ENCODE measurements around the gene GMFB. TPM values are rescaled to one million over a fixed set of nuclear protein-coding genes. Genes with fewer than 3 reads are reported as not detected.
"Not testable (repeated sequence)": the region's sequence is repeated elsewhere in the genome, so short reads cannot be mapped to it uniquely, and the experiment has no call there.

GMFB gene
- total and polyA plus RNA-seq, 2 experiments from 2014 or later = 26.7 to 38.1 TPM

DNA sequence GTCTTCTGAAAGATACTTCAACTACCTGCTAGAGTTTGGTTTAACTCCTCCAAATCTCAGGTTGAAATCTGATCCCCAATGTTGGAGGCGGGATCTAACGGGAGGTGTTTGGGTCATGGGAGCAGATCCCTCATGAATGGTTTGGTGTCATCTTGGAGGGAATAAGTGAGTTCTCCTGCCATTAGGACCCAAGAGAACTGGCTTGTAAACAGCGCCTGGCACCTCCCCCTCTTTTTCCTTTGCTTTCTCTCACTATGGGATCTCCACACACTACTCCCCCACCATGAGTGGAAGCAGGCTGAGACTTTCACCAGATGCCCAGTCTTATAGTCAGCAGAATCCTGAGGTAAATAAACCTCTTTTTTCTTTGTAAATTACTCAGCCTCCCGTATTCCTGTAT, 50.1 kb downstream of the GMFB start:
- DNase-seq (ENCODE audit: low read depth in 1 of 2, low spot score in 1 of 2) = no peak
- H3K27me3 ChIP-seq = no peaks in the 10 kb centered on the region
- peak overlapping the region; percentile 13 for H3K27ac ChIP-seq
- peaks cover 10% of the 10 kb centered on the region for H3K4me1 ChIP-seq (ENCODE audit: low read depth)
- TF ChIP-seq, protein P1, sequence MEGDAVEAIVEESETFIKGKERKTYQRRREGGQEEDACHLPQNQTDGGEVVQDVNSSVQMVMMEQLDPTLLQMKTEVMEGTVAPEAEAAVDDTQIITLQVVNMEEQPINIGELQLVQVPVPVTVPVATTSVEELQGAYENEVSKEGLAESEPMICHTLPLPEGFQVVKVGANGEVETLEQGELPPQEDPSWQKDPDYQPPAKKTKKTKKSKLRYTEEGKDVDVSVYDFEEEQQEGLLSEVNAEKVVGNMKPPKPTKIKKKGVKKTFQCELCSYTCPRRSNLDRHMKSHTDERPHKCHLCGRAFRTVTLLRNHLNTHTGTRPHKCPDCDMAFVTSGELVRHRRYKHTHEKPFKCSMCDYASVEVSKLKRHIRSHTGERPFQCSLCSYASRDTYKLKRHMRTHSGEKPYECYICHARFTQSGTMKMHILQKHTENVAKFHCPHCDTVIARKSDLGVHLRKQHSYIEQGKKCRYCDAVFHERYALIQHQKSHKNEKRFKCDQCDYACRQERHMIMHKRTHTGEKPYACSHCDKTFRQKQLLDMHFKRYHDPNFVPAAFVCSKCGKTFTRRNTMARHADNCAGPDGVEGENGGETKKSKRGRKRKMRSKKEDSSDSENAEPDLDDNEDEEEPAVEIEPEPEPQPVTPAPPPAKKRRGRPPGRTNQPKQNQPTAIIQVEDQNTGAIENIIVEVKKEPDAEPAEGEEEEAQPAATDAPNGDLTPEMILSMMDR (IDR thresholded peaks at IDR 0.05; ENCODE audit: low read depth, low read length) = no peak
- H3K4me3 ChIP-seq = no peak overlapping the region
- no peaks in the 10 kb centered on the region for H3K9me3 ChIP-seq (ENCODE audit: low read depth)
- no peaks in the 10 kb centered on the region for H3K36me3 ChIP-seq

DNA sequence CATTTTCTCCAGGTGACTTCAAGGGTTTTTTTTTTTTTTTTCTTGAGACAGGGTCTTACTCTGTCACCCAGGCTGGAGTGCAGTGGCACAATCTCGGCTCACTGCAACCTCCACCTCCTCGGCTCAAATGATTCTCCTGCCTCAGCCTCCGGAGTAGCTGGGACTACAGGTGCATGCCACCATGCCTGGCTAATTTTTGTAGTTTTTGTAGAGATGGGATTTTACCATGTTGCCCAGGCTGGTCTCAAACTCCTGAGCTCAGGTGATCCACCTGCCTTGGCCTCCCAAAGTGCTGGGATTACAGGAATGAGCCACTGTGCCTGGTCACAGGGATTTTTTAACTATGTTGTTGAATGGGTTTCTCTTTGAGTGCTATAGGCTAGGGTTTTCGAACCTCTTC, 50.8 kb downstream of the GMFB start:
- H3K4me3 ChIP-seq; H3K27me3 ChIP-seq; H3K36me3 ChIP-seq; DNase-seq (ENCODE audit: low read depth in 1 of 2, low spot score in 1 of 2); H3K9me3 ChIP-seq (ENCODE audit: low read depth): not testable (repeated sequence)
- Histone ChIP-seq H3K27ac (peak overlapping the region; percentile 13), H3K4me1 (ENCODE audit: low read depth) (peaks cover 10% of the 10 kb centered on the region)

DNA sequence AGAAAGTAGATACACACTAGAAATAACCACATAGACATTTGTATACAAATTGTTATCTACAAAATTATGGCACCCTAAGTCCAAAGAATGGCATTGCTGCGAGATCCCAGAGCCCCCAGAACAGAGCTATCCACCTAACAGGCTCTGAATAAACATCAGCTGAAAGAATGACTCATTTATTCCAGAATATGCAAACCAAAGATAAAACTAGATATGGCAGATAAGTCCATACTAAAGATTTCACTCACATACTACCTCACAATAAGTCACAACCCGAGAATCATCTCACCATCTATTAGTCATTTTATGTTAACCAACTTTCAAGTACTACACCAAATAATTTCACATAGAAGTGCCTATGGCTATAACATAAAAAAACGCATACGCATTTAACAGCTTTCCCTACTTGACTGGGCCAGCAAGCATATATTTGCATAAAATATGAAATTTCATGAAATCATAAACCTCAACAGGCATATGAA, 53.2 kb downstream of the GMFB start:
- Histone ChIP-seq H3K4me1 (ENCODE audit: low read depth) (peaks cover 10% of the 10 kb centered on the region), H3K27ac (peak overlapping the region; percentile 34), H3K4me3 (no peak overlapping the region), H3K9me3 (ENCODE audit: low read depth) (no peaks in the 10 kb centered on the region), H3K27me3 (no peaks in the 10 kb centered on the region), H3K36me3 (no peaks in the 10 kb centered on the region)
- TF ChIP-seq, protein P1 (IDR thresholded peaks at IDR 0.05; ENCODE audit: low read depth, low read length) = no peak
- peak in 1 of 2 donors; percentile 72 for DNase-seq (ENCODE audit: low read depth in 1 of 2, low spot score in 1 of 2)

DNA sequence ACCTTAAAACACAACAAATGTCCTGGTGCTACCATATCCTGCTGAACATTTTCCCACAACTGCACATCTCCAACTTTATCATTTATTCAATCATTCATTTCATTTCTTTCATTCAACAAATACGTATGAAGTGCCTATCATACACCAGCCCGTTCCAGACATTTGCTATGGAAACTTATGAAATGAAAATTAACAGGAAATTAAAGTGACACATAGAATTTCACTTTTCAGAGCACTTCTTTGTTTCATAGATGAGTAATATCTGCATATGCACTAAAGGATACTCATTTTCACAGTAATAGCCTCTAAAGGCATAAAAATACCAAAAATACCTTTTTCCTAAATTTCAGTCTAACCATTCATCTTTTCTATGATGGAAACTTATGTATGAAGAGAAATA, 60.3 kb downstream of the GMFB start:
- peak overlapping the region; percentile 89 for H3K27ac ChIP-seq
- H3K9me3 ChIP-seq (ENCODE audit: low read depth) = no peaks in the 10 kb centered on the region
- no peak for DNase-seq (ENCODE audit: low read depth in 1 of 2, low spot score in 1 of 2)
- TF ChIP-seq, protein P1 (IDR thresholded peaks at IDR 0.05; ENCODE audit: low read depth, low read length) = no peak
- peaks cover 12% of the 10 kb centered on the region for H3K4me1 ChIP-seq (ENCODE audit: low read depth)
- H3K36me3 ChIP-seq = peaks cover 19% of the 10 kb centered on the region
- no peak overlapping the region for H3K4me3 ChIP-seq
- H3K27me3 ChIP-seq = no peaks in the 10 kb centered on the region

DNA sequence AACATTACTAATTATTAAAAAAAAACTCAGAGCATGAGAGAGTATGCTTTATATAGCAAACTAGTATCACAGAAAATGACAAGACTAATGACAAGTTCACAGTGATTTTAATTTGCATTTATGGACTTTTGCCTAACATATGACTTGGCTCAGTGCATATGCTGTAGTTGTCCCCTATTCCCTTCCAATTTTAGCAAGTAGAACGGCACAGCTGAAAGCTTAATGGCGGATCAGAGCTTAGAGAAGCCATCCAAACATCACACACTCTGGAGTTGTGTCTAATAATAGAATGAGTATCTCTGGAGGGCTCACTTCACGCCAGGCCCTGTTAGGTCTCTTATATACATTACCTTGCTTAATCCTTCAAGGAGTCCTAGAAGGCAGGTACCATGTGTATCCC, 60.9 kb downstream of the GMFB start:
- H3K36me3 ChIP-seq = peaks cover 19% of the 10 kb centered on the region
- TF ChIP-seq, protein P1 (IDR thresholded peaks at IDR 0.05; ENCODE audit: low read depth, low read length) = no peak
- H3K4me1 ChIP-seq (ENCODE audit: low read depth) = peaks cover 12% of the 10 kb centered on the region
- H3K27ac ChIP-seq = peak overlapping the region; percentile 89
- no peak overlapping the region for H3K4me3 ChIP-seq
- H3K9me3 ChIP-seq (ENCODE audit: low read depth) = no peaks in the 10 kb centered on the region
- DNase-seq (ENCODE audit: low read depth in 1 of 2, low spot score in 1 of 2) = peak in 1 of 2 donors; percentile 52
- H3K27me3 ChIP-seq = no peaks in the 10 kb centered on the region

DNA sequence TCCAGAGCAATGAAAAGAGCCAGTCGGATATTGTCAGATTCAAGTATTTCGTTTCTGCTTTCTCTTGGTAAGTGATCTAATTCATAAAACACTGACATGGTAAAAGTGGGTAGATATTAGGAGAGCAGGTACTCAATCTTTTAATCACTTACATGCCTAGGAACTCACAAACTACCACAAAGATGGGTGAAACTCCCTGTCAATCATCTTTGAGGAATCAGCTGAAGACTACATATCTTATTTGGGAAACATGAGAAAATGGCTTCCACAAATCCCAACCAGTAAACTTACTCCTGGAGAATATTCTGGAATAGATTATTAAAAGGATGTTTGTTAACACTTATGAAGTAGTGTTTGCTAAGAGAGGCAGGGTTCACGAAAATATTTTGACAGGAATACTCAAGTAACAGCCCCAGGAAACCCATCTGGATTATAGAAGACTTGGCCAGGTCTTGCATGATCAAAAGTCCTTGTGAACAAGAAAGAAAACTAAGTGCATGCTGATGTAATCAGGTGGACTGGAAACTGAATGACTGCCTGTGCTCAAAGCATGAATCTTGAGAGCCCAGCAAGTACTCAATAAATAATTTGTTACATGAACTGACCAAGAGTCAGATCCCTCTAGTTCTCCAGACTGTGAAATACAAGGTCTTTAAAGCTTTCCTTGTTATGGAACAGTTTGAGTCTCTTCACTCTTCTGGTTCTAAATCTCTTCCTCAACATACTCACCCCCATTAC, 63.1 kb downstream of the GMFB start:
- Histone ChIP-seq H3K27ac (no peak overlapping the region), H3K27me3 (no peaks in the 10 kb centered on the region), H3K4me1 (ENCODE audit: low read depth) (peaks cover 12% of the 10 kb centered on the region), H3K4me3 (no peak overlapping the region), H3K9me3 (ENCODE audit: low read depth) (no peaks in the 10 kb centered on the region), H3K36me3 (peaks cover 19% of the 10 kb centered on the region)
- TF ChIP-seq, protein P1 (IDR thresholded peaks at IDR 0.05; ENCODE audit: low read depth, low read length) = no peak
- DNase-seq (ENCODE audit: low read depth in 1 of 2, low spot score in 1 of 2) = no peak
